ENCODE results near the gene DUXB. TPM values are rescaled to one million over a fixed set of nuclear protein-coding genes. Genes with fewer than 3 reads are reported as not detected.

DUXB gene
- total RNA-seq, 2 donors from 2014 or later: not detected

- Mint-ChIP-seq H3K9me3 (no peaks in the 10 kb centered on the region), H3K4me3 (no peak overlapping the region), H3K4me1 (ENCODE audit: low read depth) (no peaks in the 10 kb centered on the region), H3K27me3 (ENCODE audit: low read depth) (peaks cover 6% of the 10 kb centered on the region), H3K36me3 (ENCODE audit: insufficient read depth in 2 of 2) (no peaks in the 10 kb centered on the region), H3K27ac (no peak overlapping the region)
- no peak for DNase-seq
- no peak for ATAC-seq (replicated peaks in 1 of 2)
These were observed 2.0 kb upstream of the DUXB start for GRCh38 chr16:75703306-75703705.

- H3K36me3 Mint-ChIP-seq (ENCODE audit: insufficient read depth in 2 of 2): no peaks in the 10 kb centered on the region
- H3K27ac Mint-ChIP-seq: no peak overlapping the region
- no peak for ATAC-seq (replicated peaks in 1 of 2)
- H3K9me3 Mint-ChIP-seq: no peaks in the 10 kb centered on the region
- no peak for DNase-seq
- H3K27me3 Mint-ChIP-seq (ENCODE audit: low read depth): peaks cover 6% of the 10 kb centered on the region
- H3K4me1 Mint-ChIP-seq (ENCODE audit: low read depth): no peaks in the 10 kb centered on the region
- H3K4me3 Mint-ChIP-seq: no peak overlapping the region
These were observed 981 bp upstream of the DUXB start for GRCh38 chr16:75702242-75702641.

- H3K27ac Mint-ChIP-seq: no peak overlapping the region
- H3K36me3 Mint-ChIP-seq (ENCODE audit: insufficient read depth in 2 of 2): no peaks in the 10 kb centered on the region
- no peaks in the 10 kb centered on the region for H3K9me3 Mint-ChIP-seq
- no peaks in the 10 kb centered on the region for H3K27me3 Mint-ChIP-seq (ENCODE audit: low read depth)
- no peaks in the 10 kb centered on the region for H3K4me1 Mint-ChIP-seq (ENCODE audit: low read depth)
- H3K4me3 Mint-ChIP-seq: no peak overlapping the region
- DNase-seq: no peak
- ATAC-seq (replicated peaks in 1 of 2): no peak
These were observed 3.7 kb downstream of the DUXB start for GRCh38 chr16:75697571-75697970.

- DNase-seq (no peak), ATAC-seq (replicated peaks in 1 of 2) (no peak)
- no peaks in the 10 kb centered on the region for H3K27me3 Mint-ChIP-seq (ENCODE audit: low read depth)
- H3K36me3 Mint-ChIP-seq (ENCODE audit: insufficient read depth in 2 of 2): no peaks in the 10 kb centered on the region
- H3K4me1 Mint-ChIP-seq (ENCODE audit: low read depth): no peaks in the 10 kb centered on the region
- H3K9me3 Mint-ChIP-seq: no peaks in the 10 kb centered on the region
- H3K27ac Mint-ChIP-seq: no peak overlapping the region
- no peak overlapping the region for H3K4me3 Mint-ChIP-seq
These were observed 5.6 kb downstream of the DUXB start for GRCh38 chr16:75695708-75696107.

GRCh38 chr16:75687361-75687760 is 13.9 kb downstream of the DUXB start:
- no peaks in the 10 kb centered on the region for H3K27me3 Mint-ChIP-seq (ENCODE audit: low read depth)
- no peak overlapping the region for H3K27ac Mint-ChIP-seq
- no peaks in the 10 kb centered on the region for H3K4me1 Mint-ChIP-seq (ENCODE audit: low read depth)
- ATAC-seq (replicated peaks in 1 of 2): no peak
- peaks cover 3 to 4% of the 10 kb centered on the region in 2 donors for H3K9me3 Mint-ChIP-seq
- DNase-seq: no peak
- no peak overlapping the region for H3K4me3 Mint-ChIP-seq
- no peaks in the 10 kb centered on the region for H3K36me3 Mint-ChIP-seq (ENCODE audit: insufficient read depth in 2 of 2)

- H3K4me1 Mint-ChIP-seq (ENCODE audit: low read depth): no peaks in the 10 kb centered on the region
- no peak for DNase-seq
- peaks cover 3 to 4% of the 10 kb centered on the region in 2 donors for H3K9me3 Mint-ChIP-seq
- no peaks in the 10 kb centered on the region for H3K27me3 Mint-ChIP-seq (ENCODE audit: low read depth)
- no peak overlapping the region for H3K4me3 Mint-ChIP-seq
- H3K27ac Mint-ChIP-seq: no peak overlapping the region
- no peaks in the 10 kb centered on the region for H3K36me3 Mint-ChIP-seq (ENCODE audit: insufficient read depth in 2 of 2)
- ATAC-seq (replicated peaks in 1 of 2): no peak
These were observed 19.0 kb downstream of the DUXB start for GRCh38 chr16:75682308-75682707.

GRCh38 chr16:75679366-75679765 is 21.9 kb downstream of the DUXB start:
- H3K4me3 Mint-ChIP-seq: no peak overlapping the region
- DNase-seq (no peak), ATAC-seq (replicated peaks in 1 of 2) (no peak)
- no peaks in the 10 kb centered on the region for H3K4me1 Mint-ChIP-seq (ENCODE audit: low read depth)
- no peaks in the 10 kb centered on the region for H3K36me3 Mint-ChIP-seq (ENCODE audit: insufficient read depth in 2 of 2)
- no peaks in the 10 kb centered on the region for H3K27me3 Mint-ChIP-seq (ENCODE audit: low read depth)
- peaks cover 1 to 4% of the 10 kb centered on the region in 2 donors for H3K9me3 Mint-ChIP-seq
- no peak overlapping the region for H3K27ac Mint-ChIP-seq

- DNase-seq (no peak), ATAC-seq (replicated peaks in 1 of 2) (no peak)
- Mint-ChIP-seq H3K9me3 (no peaks in the 10 kb centered on the region), H3K4me1 (ENCODE audit: low read depth) (no peaks in the 10 kb centered on the region), H3K27me3 (ENCODE audit: low read depth) (no peaks in the 10 kb centered on the region), H3K27ac (no peak within 1 kb of the TSS), H3K4me3 (no peak within 1 kb of the TSS), H3K36me3 (ENCODE audit: insufficient read depth in 2 of 2) (no peaks in the 10 kb centered on the region)
These were observed 24.4 kb downstream of the DUXB start, which contains the start of gene CPHXL2 for GRCh38 chr16:75676909-75677308. CPHXL2 (minus strand) TSS chr16:75677009; CDS start chr16:75676999, 10 bp downstream.

- DNase-seq (no peak), ATAC-seq (replicated peaks in 1 of 2) (no peak)
- H3K36me3 Mint-ChIP-seq (ENCODE audit: insufficient read depth in 2 of 2): no peaks in the 10 kb centered on the region
- H3K4me3 Mint-ChIP-seq: no peak overlapping the region
- no peaks in the 10 kb centered on the region for H3K9me3 Mint-ChIP-seq
- H3K4me1 Mint-ChIP-seq (ENCODE audit: low read depth): no peaks in the 10 kb centered on the region
- H3K27me3 Mint-ChIP-seq (ENCODE audit: low read depth): no peaks in the 10 kb centered on the region
- H3K27ac Mint-ChIP-seq: no peak overlapping the region
These were observed 33.8 kb downstream of the DUXB start for GRCh38 chr16:75667503-75667902.

GRCh38 chr16:75660726-75661302 is 40.4 kb downstream of the DUXB start:
- ATAC-seq (replicated peaks in 1 of 2): no peak
- H3K4me3 Mint-ChIP-seq: no peak overlapping the region
- no peak for DNase-seq
- H3K36me3 Mint-ChIP-seq (ENCODE audit: insufficient read depth in 2 of 2): peaks cover 7 to 17% of the 10 kb centered on the region in 2 donors
- H3K27me3 Mint-ChIP-seq (ENCODE audit: low read depth): no peaks in the 10 kb centered on the region
- no peak overlapping the region for H3K27ac Mint-ChIP-seq
- no peaks in the 10 kb centered on the region for H3K9me3 Mint-ChIP-seq
- H3K4me1 Mint-ChIP-seq (ENCODE audit: low read depth): peaks cover 4% of the 10 kb centered on the region

GRCh38 chr16:75660321-75660720 is 40.9 kb downstream of the DUXB start:
- no peaks in the 10 kb centered on the region for H3K9me3 Mint-ChIP-seq
- peaks cover 4% of the 10 kb centered on the region for H3K4me1 Mint-ChIP-seq (ENCODE audit: low read depth)
- no peak overlapping the region for H3K4me3 Mint-ChIP-seq
- H3K27ac Mint-ChIP-seq: no peak overlapping the region
- H3K36me3 Mint-ChIP-seq (ENCODE audit: insufficient read depth in 2 of 2): peaks cover 8 to 17% of the 10 kb centered on the region in 2 donors
- H3K27me3 Mint-ChIP-seq (ENCODE audit: low read depth): no peaks in the 10 kb centered on the region
- ATAC-seq (replicated peaks in 1 of 2) (no peak), DNase-seq (no peak)

GRCh38 chr16:75658175-75658574 is 43.1 kb downstream of the DUXB start:
- Mint-ChIP-seq H3K9me3 (no peaks in the 10 kb centered on the region), H3K27me3 (ENCODE audit: low read depth) (no peaks in the 10 kb centered on the region), H3K36me3 (ENCODE audit: insufficient read depth in 2 of 2) (peaks cover 8 to 31% of the 10 kb centered on the region in 2 donors), H3K4me1 (ENCODE audit: low read depth) (peaks cover 17% of the 10 kb centered on the region), H3K27ac (peak overlapping the region; percentile 57), H3K4me3 (no peak overlapping the region)
- DNase-seq (no peak), ATAC-seq (replicated peaks in 1 of 2) (no peak)

- H3K4me3 Mint-ChIP-seq: peak overlapping the region; percentile 39 to 93
- H3K36me3 Mint-ChIP-seq (ENCODE audit: insufficient read depth in 2 of 2): peaks cover 18 to 47% of the 10 kb centered on the region in 2 donors
- peak overlapping the region; percentile 89 for H3K27ac Mint-ChIP-seq
- no peaks in the 10 kb centered on the region for H3K9me3 Mint-ChIP-seq
- H3K4me1 Mint-ChIP-seq (ENCODE audit: low read depth): peaks cover 55% of the 10 kb centered on the region
- DNase-seq (no peak), ATAC-seq (replicated peaks in 1 of 2) (no peak)
- H3K27me3 Mint-ChIP-seq (ENCODE audit: low read depth): no peaks in the 10 kb centered on the region
These were observed 47.3 kb downstream of the DUXB start for GRCh38 chr16:75653922-75654321.

Measured in activated T-cell treated with anti-CD3 and anti-CD28 coated beads, Interleukin-2, amount 50 U/mL, for 72 hours (primary cell).